Muscle layer of colon (tissue), 2 donors: Measurements from ENCODE around the gene ZNF385C.

Experiments used
- H3K27ac ChIP-seq: one replicate; pipeline ENCODE4 v1.7.0; 2013; ENCODE audit warnings: low read depth, mild to moderate bottlenecking, low read length, moderate library complexity
- H3K27me3 ChIP-seq, 2 donors: one replicate each; pipeline ENCODE4 v1.7.0; 2013; ENCODE audit warnings: low read length in 2 of 2, mild to moderate bottlenecking in 2 of 2; ENCODE audit not compliant: insufficient read depth in 2 of 2, control insufficient read depth in 1 of 2
- H3K36me3 ChIP-seq: one replicate; pipeline ENCODE4 v1.7.0; 2013; ENCODE audit warnings: mild to moderate bottlenecking, low read length; ENCODE audit not compliant: insufficient read depth
- H3K4me1 ChIP-seq: one replicate; pipeline ENCODE4 v1.7.0; 2013; ENCODE audit warnings: mild to moderate bottlenecking, low read length; ENCODE audit not compliant: insufficient read depth
- H3K4me3 ChIP-seq, 2 donors: one replicate each; pipeline ENCODE4 v1.7.0; 2013; ENCODE audit warnings: low read length in 2 of 2, low read depth in 1 of 2, mild to moderate bottlenecking in 1 of 2, moderate library complexity in 1 of 2
- H3K9ac ChIP-seq: one replicate; pipeline ENCODE4 v1.7.0; 2013; ENCODE audit warnings: low read length
- H3K9me3 ChIP-seq: one replicate; pipeline ENCODE4 v1.7.0; 2013; ENCODE audit warnings: mild to moderate bottlenecking, low read length
- donor health status: abdominal sarcoma.
- donor health status: Adenocarcinoma of cecum.

ZNF385C gene

GRCh38 chr17:42002792-42003301 lies 95.4 kb downstream of the ZNF385C start:
- no peak overlapping the region for H3K9ac ChIP-seq
- no peak overlapping the region for H3K27ac ChIP-seq
- no peaks in the 10 kb centered on the region for H3K9me3 ChIP-seq
- H3K36me3 ChIP-seq, result peaks cover 30% of the 10 kb centered on the region
- H3K4me1 ChIP-seq, result peaks cover 5% of the 10 kb centered on the region
- H3K27me3 ChIP-seq, result no peaks in the 10 kb centered on the region
- H3K4me3 ChIP-seq, result no peak overlapping the region

- Histone ChIP-seq H3K27ac (no peak overlapping the region), H3K9ac (no peak overlapping the region), H3K36me3 (peaks cover 36% of the 10 kb centered on the region), H3K4me3 (no peak overlapping the region), H3K4me1 (peaks cover 5% of the 10 kb centered on the region), H3K27me3 (no peaks in the 10 kb centered on the region), H3K9me3 (no peaks in the 10 kb centered on the region)
Observed at GRCh38 chr17:42002175-42002791, 96.0 kb downstream of the ZNF385C start.

GRCh38 chr17:42001729-42002128 lies 96.5 kb downstream of the ZNF385C start:
- no peak overlapping the region for H3K27ac ChIP-seq
- H3K4me1 ChIP-seq, result peaks cover 5% of the 10 kb centered on the region

GRCh38 chr17:42000413-42001133 lies 97.7 kb downstream of the ZNF385C start:
- Histone ChIP-seq H3K27me3 (no peaks in the 10 kb centered on the region), H3K9me3 (no peaks in the 10 kb centered on the region), H3K9ac (no peak overlapping the region), H3K4me1 (peaks cover 5% of the 10 kb centered on the region), H3K4me3 (no peak overlapping the region), H3K27ac (no peak overlapping the region), H3K36me3 (peaks cover 53% of the 10 kb centered on the region)

More at GRCh38 chr17:42001729-42002128, 96.5 kb downstream of the ZNF385C start:
- Histone ChIP-seq H3K9me3 (no peaks in the 10 kb centered on the region), H3K4me3 (no peak overlapping the region), H3K36me3 (peaks cover 42% of the 10 kb centered on the region), H3K9ac (no peak overlapping the region), H3K27me3 (no peaks in the 10 kb centered on the region)

GRCh38 chr17:41998497-41998896 lies 99.8 kb downstream of the ZNF385C start:
- Histone ChIP-seq H3K4me3 (no peak overlapping the region), H3K27me3 (no peaks in the 10 kb centered on the region), H3K4me1 (no peaks in the 10 kb centered on the region), H3K9me3 (no peaks in the 10 kb centered on the region), H3K36me3 (peaks cover 69% of the 10 kb centered on the region), H3K27ac (no peak overlapping the region), H3K9ac (no peak overlapping the region)

GRCh38 chr17:41996855-41997164 lies 101.5 kb downstream of the ZNF385C start:
- H3K36me3 ChIP-seq, result peaks cover 76% of the 10 kb centered on the region
- no peaks in the 10 kb centered on the region for H3K27me3 ChIP-seq
- H3K27ac ChIP-seq, result no peak overlapping the region
- no peak overlapping the region for H3K9ac ChIP-seq
- H3K9me3 ChIP-seq, result no peaks in the 10 kb centered on the region
- H3K4me1 ChIP-seq, result no peaks in the 10 kb centered on the region
- no peak overlapping the region for H3K4me3 ChIP-seq

GRCh38 chr17:41992576-41992975 lies 105.7 kb downstream of the ZNF385C start:
- Histone ChIP-seq H3K9ac (no peak overlapping the region), H3K27me3 (no peaks in the 10 kb centered on the region), H3K27ac (no peak overlapping the region), H3K4me3 (no peak overlapping the region), H3K9me3 (no peaks in the 10 kb centered on the region), H3K36me3 (peaks cover 87% of the 10 kb centered on the region), H3K4me1 (no peaks in the 10 kb centered on the region)

- Histone ChIP-seq H3K27me3 (no peaks in the 10 kb centered on the region), H3K9ac (no peak overlapping the region), H3K9me3 (no peaks in the 10 kb centered on the region), H3K4me1 (no peaks in the 10 kb centered on the region), H3K4me3 (no peak overlapping the region), H3K36me3 (peaks cover 87% of the 10 kb centered on the region), H3K27ac (no peak overlapping the region)
Observed at GRCh38 chr17:41989702-41990419, 108.4 kb downstream of the ZNF385C start.

- Histone ChIP-seq H3K27ac (no peak overlapping the region), H3K9ac (no peak overlapping the region), H3K4me3 (no peak overlapping the region), H3K9me3 (no peaks in the 10 kb centered on the region), H3K4me1 (no peaks in the 10 kb centered on the region), H3K27me3 (no peaks in the 10 kb centered on the region), H3K36me3 (peaks cover 91% of the 10 kb centered on the region)
Observed at GRCh38 chr17:41988418-41988817, 109.9 kb downstream of the ZNF385C start.

GRCh38 chr17:41987642-41988041 lies 110.6 kb downstream of the ZNF385C start:
- no peak overlapping the region for H3K27ac ChIP-seq
- H3K4me1 ChIP-seq, result no peaks in the 10 kb centered on the region
- no peak overlapping the region for H3K9ac ChIP-seq
- no peaks in the 10 kb centered on the region for H3K27me3 ChIP-seq
- H3K4me3 ChIP-seq, result no peak overlapping the region
- H3K36me3 ChIP-seq, result peaks cover 93% of the 10 kb centered on the region
- no peaks in the 10 kb centered on the region for H3K9me3 ChIP-seq

GRCh38 chr17:41986634-41987033 lies 111.6 kb downstream of the ZNF385C start:
- H3K9ac ChIP-seq, result no peak overlapping the region
- H3K4me1 ChIP-seq, result no peaks in the 10 kb centered on the region
- peaks cover 93% of the 10 kb centered on the region for H3K36me3 ChIP-seq
- no peaks in the 10 kb centered on the region for H3K27me3 ChIP-seq
- no peak overlapping the region for H3K4me3 ChIP-seq
- H3K27ac ChIP-seq, result no peak overlapping the region
- H3K9me3 ChIP-seq, result no peaks in the 10 kb centered on the region
